ENCODE data around the gene NKRF.
"Not testable (repeated sequence)": the region's sequence is repeated elsewhere in the genome, so short reads cannot be mapped to it uniquely, and the experiment has no call there.

NKRF gene

GRCh38 chrX:119606280-119607017 is at the start of gene NKRF:
NKRF (minus strand) TSS chrX:119606424.
- peak; percentile 71 for DNase-seq

- DNase-seq: no peak
These were observed 48.9 kb upstream of the NKRF start for GRCh38 chrX:119655125-119655524.

DNA sequence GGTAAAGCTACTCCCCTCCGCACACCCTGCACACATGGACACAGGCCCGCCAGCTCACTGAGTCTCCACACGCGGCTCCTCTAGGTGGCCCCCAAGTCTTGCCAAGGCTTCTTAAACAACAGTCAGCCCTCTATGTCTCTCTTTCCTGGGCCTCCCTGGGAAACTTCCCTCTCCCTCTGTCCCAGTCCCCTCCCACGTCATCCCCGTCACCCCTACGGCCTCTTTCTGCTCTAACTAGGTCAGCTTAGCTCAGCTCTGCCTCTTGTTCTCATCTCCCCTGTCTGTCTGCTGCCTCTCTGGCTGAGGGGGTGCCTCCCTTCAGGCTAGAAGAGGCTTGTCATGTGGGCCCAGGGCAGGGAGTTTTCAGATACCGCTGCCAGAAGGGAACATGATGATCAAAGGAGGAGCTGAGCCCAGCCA is 47.9 kb upstream of the NKRF start:
- DNase-seq: no peak

- no peak for DNase-seq
These were observed 42.2 kb upstream of the NKRF start for GRCh38 chrX:119648421-119648775.

- DNase-seq: no peak
These were observed 41.6 kb upstream of the NKRF start for GRCh38 chrX:119647552-119648420.

DNA sequence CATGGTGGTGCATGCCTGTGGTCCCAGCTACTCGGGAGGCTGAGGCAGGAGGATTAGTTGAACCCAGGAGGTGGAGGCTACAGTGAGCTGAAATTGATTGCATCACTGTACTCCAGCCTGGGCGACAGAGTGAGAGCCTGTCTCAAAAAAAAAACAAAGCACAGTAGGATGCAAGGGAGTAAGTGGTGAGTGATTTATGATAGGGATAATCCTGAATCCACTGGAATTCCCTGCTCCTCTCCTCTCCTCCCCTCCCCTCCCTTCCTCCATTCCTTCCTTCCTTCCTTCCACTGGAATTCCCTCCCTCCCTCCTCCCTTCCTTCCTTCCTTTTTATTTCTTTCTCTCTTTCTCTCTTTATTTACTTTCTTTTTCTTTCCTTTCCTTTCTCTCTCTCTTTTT is 40.9 kb upstream of the NKRF start:
- no peak for DNase-seq

DNA sequence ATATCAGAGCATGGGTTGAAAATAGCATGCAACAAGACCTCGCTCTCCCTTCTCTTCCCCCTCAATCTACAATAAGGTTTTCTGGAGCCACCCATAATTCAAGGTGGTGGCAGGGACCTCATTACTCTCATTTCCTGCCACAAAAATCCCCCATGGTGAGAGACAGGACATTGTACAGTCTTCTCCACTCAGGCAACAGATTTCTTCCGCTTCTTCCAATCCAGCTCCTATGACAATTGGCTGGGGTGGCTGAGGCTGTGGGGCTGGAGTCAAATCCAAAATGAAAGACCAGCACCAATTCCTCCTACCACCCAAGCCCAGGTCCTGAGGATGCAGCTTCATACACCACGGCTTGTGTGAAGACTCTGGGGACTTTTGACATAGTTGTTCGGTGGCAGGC is 40.3 kb upstream of the NKRF start:
- no peak for DNase-seq

DNA sequence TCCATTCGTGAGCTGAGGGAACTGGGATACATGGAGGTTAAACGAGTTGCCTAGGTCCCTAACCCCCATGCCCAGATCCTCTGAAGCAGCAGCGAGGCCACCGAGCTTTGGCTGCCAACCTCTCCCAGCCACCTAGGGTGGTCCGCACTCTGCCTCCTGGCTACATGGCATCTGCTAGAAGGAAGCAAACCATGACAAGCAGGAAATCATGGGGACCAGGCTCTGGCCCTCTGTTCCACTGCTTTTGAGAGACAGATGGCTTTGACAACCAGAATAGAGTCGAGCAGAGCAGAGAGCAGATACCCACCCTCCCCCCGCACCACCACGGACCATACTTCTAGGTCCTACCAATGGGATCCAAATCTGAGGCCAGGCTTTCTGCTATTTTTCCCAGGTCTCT is 37.5 kb upstream of the NKRF start:
- no peak for DNase-seq

DNA sequence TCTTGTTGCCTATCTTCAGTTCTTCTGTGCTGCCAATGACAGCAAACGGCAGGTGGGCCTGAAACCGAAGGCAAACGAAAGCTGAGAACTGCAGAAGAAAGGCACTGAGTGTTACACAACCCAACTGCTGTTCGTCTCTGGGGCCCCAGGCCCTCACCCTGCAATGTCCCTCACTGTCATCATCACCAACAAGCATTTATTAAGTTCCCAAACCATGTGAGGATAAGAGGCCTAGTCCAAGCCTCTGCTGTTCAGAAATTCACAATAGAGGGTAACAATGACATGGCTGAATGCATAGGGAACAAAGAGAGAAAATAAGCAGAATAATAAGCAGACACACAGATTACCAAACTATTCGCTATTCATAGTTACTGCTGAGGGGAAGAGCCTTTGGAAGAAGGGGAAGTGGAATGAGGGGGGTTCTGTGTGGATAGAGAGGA is 34.5 kb upstream of the NKRF start:
- DNase-seq: no peak

GRCh38 chrX:119638725-119639471 is 32.7 kb upstream of the NKRF start:
- DNase-seq: no peak

GRCh38 chrX:119637421-119637820 is 31.2 kb upstream of the NKRF start:
- DNase-seq: not testable (repeated sequence)

GRCh38 chrX:119636419-119636818 is 30.2 kb upstream of the NKRF start:
- no peak for DNase-seq

GRCh38 chrX:119635799-119636198 is 29.6 kb upstream of the NKRF start:
- DNase-seq: no peak

DNA sequence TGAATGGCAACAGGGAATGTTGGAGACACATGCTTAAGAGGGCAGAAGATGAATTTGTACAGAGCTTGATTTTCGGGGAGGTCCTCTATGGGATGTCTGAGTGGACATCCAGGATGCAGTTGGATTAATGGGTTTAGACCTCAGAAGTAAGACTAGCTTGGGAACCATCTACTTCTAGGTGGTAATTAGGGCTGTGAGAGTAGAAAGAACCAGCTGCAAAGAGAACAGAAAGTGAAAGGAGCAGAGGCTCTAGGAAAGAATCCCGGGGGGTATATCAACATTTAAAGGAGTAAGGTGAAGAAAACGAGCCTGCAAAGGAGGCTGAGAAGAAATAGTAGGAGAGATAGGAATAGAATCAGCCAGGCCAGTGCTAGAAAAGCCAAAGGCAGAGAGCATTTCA is 29.0 kb upstream of the NKRF start:
- DNase-seq: no peak

GRCh38 chrX:119625843-119626242 is 19.6 kb upstream of the NKRF start:
- no peak for DNase-seq

- DNase-seq: no peak
These were observed 18.9 kb upstream of the NKRF start for GRCh38 chrX:119624951-119625668.

DNA sequence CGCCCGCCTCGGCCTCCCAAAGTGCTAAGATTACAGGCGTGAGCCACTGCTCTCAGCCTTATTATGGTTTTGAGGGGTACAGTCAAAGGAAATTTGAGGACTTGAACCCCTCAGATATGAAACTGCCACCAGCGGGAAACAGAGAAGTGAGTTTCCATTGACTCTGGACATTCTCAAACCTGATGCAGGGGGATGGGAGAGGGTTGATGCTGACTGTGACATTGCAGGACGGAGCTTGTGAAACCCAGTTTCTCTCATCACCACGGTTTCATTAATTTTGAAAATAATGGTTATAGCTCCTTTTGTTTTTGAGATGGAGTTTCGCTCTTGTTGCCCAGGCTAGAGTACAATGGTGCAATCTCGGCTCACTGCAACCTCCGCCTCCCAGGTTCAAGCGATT is 18.2 kb upstream of the NKRF start:
- no peak for DNase-seq

DNA sequence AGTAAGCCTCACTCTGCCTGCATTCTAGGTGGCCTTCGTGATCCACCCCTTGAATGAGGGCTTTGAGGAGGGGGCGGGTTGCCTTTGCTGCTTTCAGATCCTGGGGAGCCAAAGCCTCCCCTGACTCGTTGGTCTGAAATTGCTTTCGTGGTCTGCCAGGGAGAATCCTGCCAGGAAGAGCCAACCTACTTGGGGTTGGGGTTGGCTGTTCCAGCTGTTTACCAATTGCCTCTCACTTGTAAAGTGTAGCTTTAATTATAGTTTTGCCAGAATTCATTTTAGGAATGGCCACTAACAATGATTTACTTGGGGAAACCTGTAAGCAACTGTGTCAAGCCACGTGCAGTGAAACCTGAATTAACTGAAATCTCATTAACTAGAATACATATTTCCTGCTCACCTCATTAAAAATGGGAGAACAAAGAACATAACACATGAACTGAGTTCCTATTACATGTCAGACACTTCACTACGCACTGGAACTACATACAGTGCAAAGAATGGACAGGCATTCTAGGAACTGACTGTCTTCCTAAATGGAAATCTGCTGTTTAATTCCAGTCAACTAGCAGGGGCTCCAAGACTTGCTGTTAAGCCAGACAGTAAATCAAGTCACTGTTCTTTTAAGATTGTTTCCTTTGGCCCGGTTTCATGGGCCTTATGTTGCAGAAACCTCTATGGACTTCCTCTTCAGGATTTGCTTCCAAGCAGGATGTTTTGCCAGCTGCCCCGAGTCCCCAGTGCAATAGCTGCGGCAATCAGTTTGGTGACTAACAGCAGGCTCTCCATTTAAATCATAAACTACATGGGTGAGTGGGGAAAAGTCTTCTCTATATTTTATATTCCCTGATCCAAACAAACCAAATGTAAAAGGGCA is 16.4 kb upstream of the NKRF start:
- no peak for DNase-seq

DNA sequence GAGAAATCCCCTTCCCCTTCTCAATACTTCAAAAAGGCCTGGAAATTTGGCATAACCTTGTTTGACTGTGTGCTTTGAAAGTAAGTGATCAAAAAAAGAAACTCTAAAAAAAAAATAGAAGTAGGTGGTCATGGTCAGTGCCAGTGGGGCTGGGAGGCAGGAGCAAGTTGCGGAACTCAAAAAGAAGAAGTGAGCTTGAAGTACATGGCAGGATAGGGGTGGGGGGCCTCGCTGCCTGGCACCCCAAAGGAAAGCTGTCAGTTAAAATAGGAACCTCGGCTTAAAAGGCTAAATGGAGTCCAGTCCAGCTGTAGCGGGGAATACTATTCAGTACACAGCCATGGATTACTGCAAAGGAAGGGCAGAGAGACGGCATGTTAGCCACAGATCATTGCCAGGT is 12.2 kb upstream of the NKRF start:
- DNase-seq: no peak

DNA sequence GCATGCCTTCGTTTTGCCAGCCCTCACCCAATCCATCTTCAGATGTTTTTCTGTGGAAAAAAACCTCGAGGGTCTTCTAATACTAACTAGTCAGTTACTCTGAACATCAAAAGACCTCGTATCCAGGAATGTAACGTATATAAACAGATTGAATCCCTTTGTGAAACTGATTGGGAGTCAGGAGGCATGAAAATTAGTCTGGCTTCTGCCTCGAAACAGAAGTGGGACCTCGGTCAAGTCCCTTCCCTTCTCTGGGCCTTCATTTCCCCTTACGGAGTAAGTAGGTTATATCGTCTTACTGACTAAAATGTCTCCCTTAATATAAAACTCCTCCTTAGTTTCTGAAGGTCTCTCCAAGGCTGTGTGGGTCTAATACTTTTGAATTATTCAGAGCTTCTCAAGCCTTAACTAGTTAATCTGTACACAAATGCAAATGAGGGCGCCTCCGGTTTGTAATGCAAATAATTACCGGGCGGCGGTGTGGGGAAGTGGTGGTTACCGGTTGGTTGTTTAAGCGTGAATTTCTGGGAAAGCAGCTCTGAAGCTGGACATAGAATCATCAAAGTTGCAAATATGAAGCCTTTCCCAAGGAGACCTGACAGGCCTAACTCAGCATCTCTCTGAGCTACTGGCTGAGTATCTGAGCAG is 11.4 kb upstream of the NKRF start:
- DNase-seq: no peak

- DNase-seq: no peak
These were observed 8.6 kb upstream of the NKRF start for GRCh38 chrX:119614776-119615175.
